K562 (cell line): ENCODE measurements around the gene SETD5. TPM values are rescaled to one million over a fixed set of nuclear protein-coding genes. Genes with fewer than 3 reads are reported as not detected.

Experiments
- BACH1 ChIP-seq: fragments of 200-800 bp; sonication (Bioruptor generic); IDR thresholded peaks from 2 replicates; pipeline ENCODE4 v1.6.1; 2016; ENCODE audit warnings: missing genetic modification characterization, missing compliant biosample characterization
- CBFA2T3 ChIP-seq: fragments of 450-650 bp; IDR thresholded peaks from 2 replicates; pipeline ENCODE4 v1.6.1; 2017
- CBX2 ChIP-seq: fragments of 200-600 bp; sonication (generic); IDR thresholded peaks from one replicate; pipeline ENCODE4 v1.6.1; 2012; ENCODE audit warnings: mild to moderate bottlenecking, low read length, inconsistent platforms; ENCODE audit not compliant: insufficient read depth, poor library complexity, severe bottlenecking
- CXXC5 ChIP-seq: fragments of 250-450 bp; sonication (Bioruptor Pico); IDR thresholded peaks from 2 replicates; pipeline ENCODE4 v1.8.0; 2022; ENCODE audit warnings: inconsistent platforms, mild to moderate bottlenecking, moderate library complexity
- FOSL1 ChIP-seq: fragments of 200-800 bp; sonication (Bioruptor generic); conservative IDR thresholded peaks from 2 replicates; pipeline ENCODE4 v1.6.1; 2016; ENCODE audit warnings: missing genetic modification characterization, missing compliant biosample characterization
- FOXK2 ChIP-seq, 2 experiments: fragments of 450-650 bp; IDR thresholded peaks in 1 of 2; conservative IDR thresholded peaks in 1 of 2; 2 replicates each; pipeline ENCODE4 v1.6.1; 2016; ENCODE audit warnings: low read depth in 2 of 2, mild to moderate bottlenecking in 1 of 2
- HOXB6 ChIP-seq: fragments of 250-450 bp; sonication (Bioruptor Pico); IDR thresholded peaks from 2 replicates; pipeline ENCODE4 v1.5.1; 2022; ENCODE audit warnings: mild to moderate bottlenecking, borderline replicate concordance
- MCM2 ChIP-seq: fragments of 450-650 bp; IDR thresholded peaks from 2 replicates; pipeline ENCODE4 v1.6.1; 2017; ENCODE audit warnings: low read depth, mild to moderate bottlenecking
- MECOM ChIP-seq: fragments of 250-450 bp; sonication (Bioruptor Pico); IDR thresholded peaks from 2 replicates; pipeline ENCODE4 v1.8.0; 2022; ENCODE audit warnings: inconsistent platforms
- NBN ChIP-seq: fragments of 450-650 bp; IDR thresholded peaks from 2 replicates; pipeline ENCODE4 v1.6.1; 2016; ENCODE audit warnings: low read depth, mild to moderate bottlenecking
- RBFOX2 ChIP-seq: fragments of 200-400 bp; formaldehyde crosslinking; IDR thresholded peaks from 2 replicates; pipeline ENCODE4 v1.6.1; 2017; ENCODE audit warnings: low read depth, mild to moderate bottlenecking, low read length, moderate library complexity
- RNF2 ChIP-seq: sonication (generic); IDR thresholded peaks from 2 replicates; pipeline ENCODE4 v1.6.1; 2016
- RUNX1 ChIP-seq: sonication (generic); IDR thresholded peaks from 2 replicates; pipeline ENCODE4 v1.6.1; 2016; ENCODE audit warnings: antibody characterized with exemption, low read depth
- SAP30 ChIP-seq: fragments of 200-600 bp; sonication (generic); IDR thresholded peaks from 2 replicates; pipeline ENCODE4 v1.6.1; 2012; ENCODE audit warnings: borderline replicate concordance, low read depth, mild to moderate bottlenecking, moderate library complexity, low read length, control low read depth, inconsistent platforms; ENCODE audit not compliant: insufficient read depth, poor library complexity, severe bottlenecking
- SMARCA4 ChIP-seq: fragments of 450-650 bp; IDR thresholded peaks from 2 replicates; pipeline ENCODE4 v1.6.1; 2016
- ZC3H4 ChIP-seq: sonication (generic); formaldehyde crosslinking; IDR thresholded peaks from 2 replicates; pipeline ENCODE4 v1.9.0; 2021; ENCODE audit warnings: missing genetic modification reagents, borderline replicate concordance
- ZMIZ1 ChIP-seq, 2 experiments: fragments of 150-350 bp in 1 of 2; IDR thresholded peaks; 2 replicates each; pipeline ENCODE4 v1.6.1; 2012 to 2016; ENCODE audit warnings: low read depth in 2 of 2, low read length in 2 of 2, mild to moderate bottlenecking in 1 of 2, moderate library complexity in 1 of 2
- ZNF41 ChIP-seq: fragments of 250-450 bp; sonication (Bioruptor Pico); conservative IDR thresholded peaks from 2 replicates; pipeline ENCODE4 v1.4.0; 2020; ENCODE audit warnings: mild to moderate bottlenecking
- polyA plus RNA-seq, 8 experiments: library from polyadenylated mRNA; depleted of rRNA in 4 of 8; stranded (reverse) in 5 of 8; unstranded in 3 of 8; fragments of >200 nt; fragmentation: Nextera tagmentation in 2 of 8; fragmentation: Illumina TruSeq in 1 of 8; extraction: Ambion mirVana in 2 of 8; extraction: Trizol in 1 of 8; gene quantifications; 2 replicates each; pipeline versions ENCODE4 v1.2.1 to v1.2.3, GENCODE V29; 2011 to 2014; ENCODE audit warnings: inconsistent platforms in 1 of 8, missing spikeins in 1 of 8
- total RNA-seq, 7 experiments: library from RNA; depleted of rRNA in 6 of 7; stranded (reverse); fragments of >200 nt in 6 of 7; fragmentation: Illumina TruSeq in 2 of 7; extraction: Trizol in 2 of 7; gene quantifications; 2 replicates each; pipeline versions ENCODE4 v1.2.1 to v1.2.3, GENCODE V29; 2011 to 2021; ENCODE audit warnings: low replicate concordance in 1 of 7
- TF ChIP-seq, protein P1 (sequence below): IDR thresholded peaks from 2 replicates; pipeline ENCODE4 v1.6.1; 2012; ENCODE audit warnings: low read depth, low read length, improper control_type of control experiment, borderline replicate concordance
- TF ChIP-seq, protein P2 (sequence below): sonication (generic); formaldehyde crosslinking; IDR thresholded peaks from 2 replicates; pipeline ENCODE4 v1.8.0; 2022; ENCODE audit warnings: mild to moderate bottlenecking, low read depth, missing genetic modification reagents
- TF ChIP-seq, protein P3 (sequence below): sonication (generic); formaldehyde crosslinking; IDR thresholded peaks from 2 replicates; pipeline ENCODE4 v1.8.0; 2022; ENCODE audit warnings: missing genetic modification reagents, mild to moderate bottlenecking, borderline replicate concordance

Gene SETD5
- total and polyA plus RNA-seq, 9 of the 15 experiments (the other 6 are each of a cell fraction or from before 2014, with no cell fraction given), result 20.8 to 135 (median 87.2) TPM

GRCh38 chr3:9404680-9405079 is 7.3 kb downstream of the SETD5 start (continued):
- TF ChIP-seq, protein P1, sequence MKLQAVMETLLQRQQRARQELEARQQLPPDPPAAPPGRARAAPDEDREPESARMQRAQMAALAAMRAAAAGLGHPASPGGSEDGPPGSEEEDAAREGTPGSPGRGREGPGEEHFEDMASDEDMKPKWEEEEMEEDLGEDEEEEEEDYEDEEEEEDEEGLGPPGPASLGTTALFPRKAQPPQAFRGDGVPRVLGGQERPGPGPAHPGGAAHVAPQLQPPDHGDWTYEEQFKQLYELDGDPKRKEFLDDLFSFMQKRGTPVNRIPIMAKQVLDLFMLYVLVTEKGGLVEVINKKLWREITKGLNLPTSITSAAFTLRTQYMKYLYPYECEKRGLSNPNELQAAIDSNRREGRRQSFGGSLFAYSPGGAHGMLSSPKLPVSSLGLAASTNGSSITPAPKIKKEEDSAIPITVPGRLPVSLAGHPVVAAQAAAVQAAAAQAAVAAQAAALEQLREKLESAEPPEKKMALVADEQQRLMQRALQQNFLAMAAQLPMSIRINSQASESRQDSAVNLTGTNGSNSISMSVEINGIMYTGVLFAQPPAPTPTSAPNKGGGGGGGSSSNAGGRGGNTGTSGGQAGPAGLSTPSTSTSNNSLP, result 0 out of 2 replicates have a peak, but pooled peaks have one; percentile 61
- TF ChIP-seq ZMIZ1 (IDR thresholded peaks at IDR 0.05; ENCODE audit: low read depth in 2 of 2, low read length in 2 of 2), result no peak
- TF ChIP-seq CXXC5 (CRISPR knock-in tag), result 0 out of 2 replicates have a peak, but pooled peaks have one; percentile 9
- no peak for TF ChIP-seq RBFOX2
- TF ChIP-seq SAP30, result no peak
- peak; percentile 46; the same call in 1 of the 2 replicates for TF ChIP-seq CBFA2T3
- TF ChIP-seq FOXK2 (conservative IDR thresholded peaks at IDR 0.05 in 1 of 2, IDR thresholded peaks at IDR 0.05 in 1 of 2; ENCODE audit: low read depth in 2 of 2), result no peak
- TF ChIP-seq RNF2, result no peak
- no peak for TF ChIP-seq MECOM
- TF ChIP-seq CBX2, result no peak
- no peak for TF ChIP-seq RUNX1
- no peak for TF ChIP-seq MCM2
- TF ChIP-seq, protein P2, sequence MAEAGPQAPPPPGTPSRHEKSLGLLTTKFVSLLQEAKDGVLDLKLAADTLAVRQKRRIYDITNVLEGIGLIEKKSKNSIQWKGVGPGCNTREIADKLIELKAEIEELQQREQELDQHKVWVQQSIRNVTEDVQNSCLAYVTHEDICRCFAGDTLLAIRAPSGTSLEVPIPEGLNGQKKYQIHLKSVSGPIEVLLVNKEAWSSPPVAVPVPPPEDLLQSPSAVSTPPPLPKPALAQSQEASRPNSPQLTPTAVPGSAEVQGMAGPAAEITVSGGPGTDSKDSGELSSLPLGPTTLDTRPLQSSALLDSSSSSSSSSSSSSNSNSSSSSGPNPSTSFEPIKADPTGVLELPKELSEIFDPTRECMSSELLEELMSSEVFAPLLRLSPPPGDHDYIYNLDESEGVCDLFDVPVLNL (CRISPR knock-in tag), result no peak
- TF ChIP-seq FOSL1 (tag), result no peak
- TF ChIP-seq ZC3H4, result no peak
- no peak for TF ChIP-seq HOXB6 (CRISPR knock-in tag)
- no peak for TF ChIP-seq ZNF41 (CRISPR knock-in tag)
- TF ChIP-seq, protein P3, sequence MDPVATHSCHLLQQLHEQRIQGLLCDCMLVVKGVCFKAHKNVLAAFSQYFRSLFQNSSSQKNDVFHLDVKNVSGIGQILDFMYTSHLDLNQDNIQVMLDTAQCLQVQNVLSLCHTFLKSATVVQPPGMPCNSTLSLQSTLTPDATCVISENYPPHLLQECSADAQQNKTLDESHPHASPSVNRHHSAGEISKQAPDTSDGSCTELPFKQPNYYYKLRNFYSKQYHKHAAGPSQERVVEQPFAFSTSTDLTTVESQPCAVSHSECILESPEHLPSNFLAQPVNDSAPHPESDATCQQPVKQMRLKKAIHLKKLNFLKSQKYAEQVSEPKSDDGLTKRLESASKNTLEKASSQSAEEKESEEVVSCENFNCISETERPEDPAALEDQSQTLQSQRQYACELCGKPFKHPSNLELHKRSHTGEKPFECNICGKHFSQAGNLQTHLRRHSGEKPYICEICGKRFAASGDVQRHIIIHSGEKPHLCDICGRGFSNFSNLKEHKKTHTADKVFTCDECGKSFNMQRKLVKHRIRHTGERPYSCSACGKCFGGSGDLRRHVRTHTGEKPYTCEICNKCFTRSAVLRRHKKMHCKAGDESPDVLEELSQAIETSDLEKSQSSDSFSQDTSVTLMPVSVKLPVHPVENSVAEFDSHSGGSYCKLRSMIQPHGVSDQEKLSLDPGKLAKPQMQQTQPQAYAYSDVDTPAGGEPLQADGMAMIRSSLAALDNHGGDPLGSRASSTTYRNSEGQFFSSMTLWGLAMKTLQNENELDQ (CRISPR knock-in tag), result no peak
- TF ChIP-seq BACH1, result no peak
- TF ChIP-seq SMARCA4, result peak; percentile 50; the same call in 1 of the 2 replicates
- TF ChIP-seq NBN, result 0 out of 2 replicates have a peak, but pooled peaks have one; percentile 47
